ENCODE measurements around the gene LYPD6B. TPM values are rescaled to one million over a fixed set of nuclear protein-coding genes. Genes with fewer than 3 reads are reported as not detected.

LYPD6B gene
- total RNA-seq, 1 experiment from 2014 or later, result 6.1 TPM

- TF ChIP-seq MAX (IDR thresholded peaks at IDR 0.05) (no peak), JUND (IDR thresholded peaks at IDR 0.05) (no peak), EGR1 (IDR thresholded peaks at IDR 0.05; ENCODE audit: low read depth) (no peak), TCF7L2 (IDR thresholded peaks at IDR 0.05; ENCODE audit: borderline replicate concordance, extremely low read depth, insufficient read depth, insufficient read length) (no peak)
Measured at GRCh38 chr2:149042881-149043280, 4.4 kb downstream of the LYPD6B start (continued).

DNA sequence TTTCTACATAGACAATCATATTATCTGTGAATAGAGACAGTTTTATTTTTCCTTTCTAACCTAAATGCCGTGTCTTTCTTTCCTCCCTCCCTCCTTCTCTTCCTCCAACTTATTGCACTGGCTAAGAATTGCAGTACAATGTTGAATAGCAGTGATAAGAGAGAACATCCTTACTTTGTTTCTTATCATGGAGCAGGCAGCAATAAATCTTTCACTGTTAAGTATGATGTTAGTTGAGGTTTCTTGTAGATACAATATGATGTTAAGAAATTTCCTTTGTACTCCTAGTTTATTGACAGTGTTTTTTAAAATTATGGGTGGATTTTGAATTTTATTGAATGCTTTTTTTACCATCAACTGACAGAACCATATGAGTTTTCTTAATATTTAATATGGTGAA, 6.0 kb downstream of the LYPD6B start:
- ChIA-PET RAD21 (ENCODE audit: low non-redundant PET in 1 of 2, low total read pairs in 2 of 2, uncharacterized antibody in 2 of 2, unreplicated experiment in 2 of 2) (no interaction called here), CTCF (no interaction called here), POLR2A (no interaction called here)
- Histone ChIP-seq H4K20me1 (ENCODE audit: insufficient read depth) (no peaks in the 10 kb centered on the region), H3K4me1 (ENCODE audit: control insufficient read depth in 1 of 2, insufficient read depth in 2 of 2, low read length in 2 of 2) (no peaks in the 10 kb centered on the region), H3K4me2 (ENCODE audit: low read length) (no peak overlapping the region), H2AFZ (ENCODE audit: low read depth, low read length, poor library complexity, severe bottlenecking) (no peak overlapping the region), H3K9ac (ENCODE audit: low read length) (no peak overlapping the region), H3K27me3 (ENCODE audit: insufficient read depth, low read length) (no peaks in the 10 kb centered on the region), H3K36me3 (ENCODE audit: control insufficient read depth in 1 of 2, insufficient read depth in 2 of 2, low read length in 2 of 2) (no peaks in the 10 kb centered on the region), H3K79me2 (ENCODE audit: insufficient read depth, low read length) (no peaks in the 10 kb centered on the region), H3K9me2 (ENCODE audit: insufficient read depth) (no peaks in the 10 kb centered on the region), H3K4me3 (replicated peaks in 1 of 2; ENCODE audit: low read depth in 1 of 2, low read length in 2 of 2) (no peak overlapping the region), H3K9me3 (ENCODE audit: control insufficient read depth in 1 of 2, insufficient read depth in 1 of 2, low read depth in 1 of 2, low read length in 2 of 2) (no peaks in the 10 kb centered on the region), H3K27ac (ENCODE audit: low read depth, low read length) (no peak overlapping the region)
- no TSS peak for BruUV-seq (replicated peaks)
- intact Hi-C loops (cut with micrococcal nuclease), result no loop called here
- DNase-seq (ENCODE audit: low read depth, low spot score) (no peak), ATAC-seq (no peak)
- no peak for TF ChIP-seq REST (IDR thresholded peaks at IDR 0.05; ENCODE audit: low read depth)
- no peak for TF ChIP-seq SIN3A (IDR thresholded peaks at IDR 0.05; ENCODE audit: low read depth)
- TF ChIP-seq CTCF (IDR thresholded peaks at IDR 0.05 in 2 of 3, conservative IDR thresholded peaks at IDR 0.05 in 1 of 3; ENCODE audit: borderline replicate concordance in 1 of 3, insufficient read depth in 1 of 3, low read depth in 2 of 3, low read length in 2 of 3), result no peak
